HepG2 (cell line): ENCODE data around the gene ZNF563. TPM values are rescaled to one million over a fixed set of nuclear protein-coding genes. Genes with fewer than 3 reads are reported as not detected.

Experiments
- ASH2L ChIP-seq: fragments of 300-600, 200-600 bp; sonication (generic); IDR thresholded peaks from 2 replicates; pipeline ENCODE4 v1.7.0; 2017; ENCODE audit warnings: low read depth, mild to moderate bottlenecking, moderate library complexity, mixed read lengths, low read length; ENCODE audit not compliant: insufficient read length
- BCL3 ChIP-seq: sonication (generic); formaldehyde crosslinking; IDR thresholded peaks from 2 replicates; pipeline ENCODE4 v1.5.1; 2020; ENCODE audit warnings: mild to moderate bottlenecking, missing genetic modification reagents, moderate library complexity
- ELF1 ChIP-seq: sonication (generic); formaldehyde crosslinking; IDR thresholded peaks from 2 replicates; pipeline ENCODE4 v1.4.0; 2020; ENCODE audit warnings: missing genetic modification reagents
- ESRRA ChIP-seq: sonication (generic); formaldehyde crosslinking; IDR thresholded peaks from 2 replicates; pipeline ENCODE4 v1.5.1; 2020; ENCODE audit warnings: mild to moderate bottlenecking, low read depth, missing genetic modification reagents
- FOXA1 ChIP-seq, 2 experiments: fragments of 450-650 bp in 1 of 2; sonication (generic) in 1 of 2; formaldehyde crosslinking in 1 of 2; IDR thresholded peaks; 2 replicates each; pipeline versions ENCODE4 v1.4.0 to v1.6.1; 2016 to 2020; ENCODE audit warnings: missing genetic modification reagents in 1 of 2
- HOXA3 ChIP-seq: sonication (generic); formaldehyde crosslinking; IDR thresholded peaks from 2 replicates; pipeline ENCODE4 v1.5.0; 2020; ENCODE audit warnings: missing genetic modification reagents
- IRF2 ChIP-seq: IDR thresholded peaks from 2 replicates; pipeline ENCODE4 v1.6.1; 2018; ENCODE audit warnings: missing genetic modification reagents, missing compliant biosample characterization
- KAT8 ChIP-seq: IDR thresholded peaks from 2 replicates; pipeline ENCODE4 v1.6.1; 2016; ENCODE audit warnings: missing genetic modification reagents, missing compliant biosample characterization
- KDM4B ChIP-seq: sonication (generic); formaldehyde crosslinking; IDR thresholded peaks from 2 replicates; pipeline ENCODE4 v1.4.0; 2020; ENCODE audit warnings: missing genetic modification reagents
- MATR3 ChIP-seq: sonication (generic); formaldehyde crosslinking; IDR thresholded peaks from 2 replicates; pipeline ENCODE4 v1.4.0; 2020; ENCODE audit warnings: missing genetic modification reagents
- MED1 ChIP-seq: sonication (generic); formaldehyde crosslinking; IDR thresholded peaks from 2 replicates; pipeline ENCODE4 v1.4.0; 2020; ENCODE audit warnings: missing genetic modification reagents
- MXD4 ChIP-seq: IDR thresholded peaks from 2 replicates; pipeline ENCODE4 v1.6.1; 2016; ENCODE audit warnings: mild to moderate bottlenecking, missing biosample characterization, missing genetic modification reagents
- NFYC ChIP-seq: IDR thresholded peaks from 2 replicates; pipeline ENCODE4 v1.6.1; 2016; ENCODE audit warnings: missing genetic modification reagents, missing compliant biosample characterization
- NR2C2 ChIP-seq: sonication (generic); formaldehyde crosslinking; IDR thresholded peaks from 2 replicates; pipeline ENCODE4 v1.4.0; 2020; ENCODE audit warnings: missing genetic modification reagents, mild to moderate bottlenecking, moderate library complexity, borderline replicate concordance
- RBFOX2 ChIP-seq: fragments of 200-400 bp; formaldehyde crosslinking; IDR thresholded peaks from 2 replicates; pipeline ENCODE4 v1.6.1; 2017; ENCODE audit warnings: low read depth, mild to moderate bottlenecking, low read length
- RBM22 ChIP-seq: fragments of 200-400 bp; formaldehyde crosslinking; optimal IDR thresholded peaks from 2 replicates; pipeline ENCODE3; 2017; ENCODE audit warnings: mild to moderate bottlenecking, low read length, moderate library complexity
- SP1 ChIP-seq, 2 experiments: fragments of 450-650 bp in 1 of 2; sonication (generic) in 1 of 2; formaldehyde crosslinking in 1 of 2; IDR thresholded peaks; 2 replicates each; pipeline versions ENCODE4 v1.4.0 to v1.6.1; 2016 to 2020; ENCODE audit warnings: missing genetic modification reagents in 1 of 2
- SP2 ChIP-seq: sonication (generic); formaldehyde crosslinking; IDR thresholded peaks from 2 replicates; pipeline ENCODE4 v1.5.1; 2020; ENCODE audit warnings: mild to moderate bottlenecking, missing genetic modification reagents
- ZNF350 ChIP-seq: sonication (generic); formaldehyde crosslinking; IDR thresholded peaks from 2 replicates; pipeline ENCODE4 v1.4.0; 2020; ENCODE audit warnings: mild to moderate bottlenecking, low read depth, missing genetic modification reagents, borderline replicate concordance
- ZNF414 ChIP-seq: sonication (generic); formaldehyde crosslinking; IDR thresholded peaks from 2 replicates; pipeline ENCODE4 v1.5.0; 2020; ENCODE audit warnings: missing genetic modification reagents
- ZNF672 ChIP-seq: sonication (generic); formaldehyde crosslinking; IDR thresholded peaks from 2 replicates; pipeline ENCODE4 v1.8.1; 2022; ENCODE audit warnings: missing genetic modification reagents
- ZNF75D ChIP-seq: sonication (generic); formaldehyde crosslinking; IDR thresholded peaks from 2 replicates; pipeline ENCODE4 v1.8.1; 2023; ENCODE audit warnings: missing genetic modification reagents, mild to moderate bottlenecking, borderline replicate concordance
- ZSCAN9 ChIP-seq: IDR thresholded peaks from 2 replicates; pipeline ENCODE4 v1.6.1; 2016; ENCODE audit warnings: borderline replicate concordance
- polyA plus RNA-seq, 8 experiments: library from polyadenylated mRNA; depleted of rRNA in 3 of 8; stranded (reverse) in 7 of 8; unstranded in 1 of 8; fragments of >200 nt; fragmentation: Illumina TruSeq in 4 of 8; extraction: Trizol in 4 of 8; gene quantifications; 2 replicates each; pipeline versions ENCODE4 v1.2.1 to v1.2.3, GENCODE V29; 2011 to 2016; ENCODE audit warnings: low read depth in 4 of 8, missing spikeins in 1 of 8, mixed read lengths in 1 of 8; ENCODE audit not compliant: insufficient read depth in 1 of 8
- total RNA-seq, 5 experiments: library from RNA; depleted of rRNA; stranded (reverse); fragments of >200 nt; fragmentation: Illumina TruSeq; extraction: Trizol; gene quantifications; 2 replicates each; pipeline ENCODE4 v1.2.3, GENCODE V29; 2016; ENCODE audit warnings: low read depth in 1 of 5
- TF ChIP-seq, protein P1 (sequence below): conservative IDR thresholded peaks from 2 replicates; pipeline ENCODE4 v1.6.1; 2018; ENCODE audit warnings: missing genetic modification reagents
- TF ChIP-seq, protein P2 (sequence below): sonication (generic); formaldehyde crosslinking; IDR thresholded peaks from 2 replicates; pipeline ENCODE4 v1.9.0; 2022; ENCODE audit warnings: missing genetic modification reagents, mild to moderate bottlenecking, borderline replicate concordance

Gene ZNF563
- total and polyA plus RNA-seq, 2 of the 13 experiments (the other 11 are each of a cell fraction or from before 2014, with no cell fraction given): 7.5 to 19.5 TPM

DNA sequence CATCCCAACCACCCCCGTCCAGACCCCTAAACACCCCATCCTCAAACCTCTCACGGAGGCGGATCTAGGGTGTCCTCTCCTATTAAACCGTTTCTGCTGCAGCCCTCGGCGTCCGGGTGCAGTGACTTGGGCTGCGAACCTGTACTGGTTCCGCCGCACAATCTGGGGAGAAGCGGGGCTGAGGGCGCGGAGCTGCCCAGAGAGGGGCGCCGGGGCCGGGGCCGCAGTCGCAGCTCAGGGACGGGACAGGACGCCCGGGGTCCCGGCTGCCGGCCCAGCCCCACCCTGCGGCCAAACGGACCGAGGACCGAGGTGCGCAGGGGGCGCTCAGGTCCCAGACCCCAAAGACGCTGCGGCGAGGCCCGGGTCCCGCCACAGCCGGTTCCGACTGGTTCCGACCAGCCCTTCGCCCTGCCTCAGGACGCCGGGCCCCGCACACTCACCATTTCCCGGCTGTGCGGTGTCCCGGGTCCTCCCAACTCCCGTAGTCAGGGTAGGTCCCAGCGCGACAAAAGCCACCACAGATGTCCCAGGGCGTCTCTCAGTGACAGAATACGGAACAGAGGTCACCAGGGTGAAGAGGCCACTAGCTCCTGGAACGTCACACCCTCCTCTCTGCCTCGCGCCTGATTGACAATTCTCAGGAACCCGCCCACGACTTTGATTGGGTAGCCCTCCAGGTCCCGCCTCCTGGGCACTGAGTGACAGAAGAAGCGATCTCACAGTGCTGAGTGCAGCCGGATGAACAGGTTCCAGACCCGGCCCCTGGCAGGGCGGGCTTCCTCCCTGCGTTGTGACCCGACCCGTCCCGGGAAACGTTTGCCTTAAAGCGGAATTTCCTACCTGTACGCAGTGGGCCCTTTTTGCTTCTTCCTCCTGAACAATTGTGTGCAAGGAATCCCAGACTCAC, 38.9 kb downstream of the ZNF563 start, which contains the start of gene ZNF44 (continued):
- TF ChIP-seq, protein P1, sequence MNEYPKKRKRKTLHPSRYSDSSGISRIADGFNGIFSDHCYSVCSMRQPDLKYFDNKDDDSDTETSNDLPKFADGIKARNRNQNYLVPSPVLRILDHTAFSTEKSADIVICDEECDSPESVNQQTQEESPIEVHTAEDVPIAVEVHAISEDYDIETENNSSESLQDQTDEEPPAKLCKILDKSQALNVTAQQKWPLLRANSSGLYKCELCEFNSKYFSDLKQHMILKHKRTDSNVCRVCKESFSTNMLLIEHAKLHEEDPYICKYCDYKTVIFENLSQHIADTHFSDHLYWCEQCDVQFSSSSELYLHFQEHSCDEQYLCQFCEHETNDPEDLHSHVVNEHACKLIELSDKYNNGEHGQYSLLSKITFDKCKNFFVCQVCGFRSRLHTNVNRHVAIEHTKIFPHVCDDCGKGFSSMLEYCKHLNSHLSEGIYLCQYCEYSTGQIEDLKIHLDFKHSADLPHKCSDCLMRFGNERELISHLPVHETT (CRISPR knock-in tag): no peak
- TF ChIP-seq SP2 (CRISPR knock-in tag) (peak; percentile 92), NR2C2 (CRISPR knock-in tag) (peak; percentile 88), NFYC (CRISPR knock-in tag) (peak; percentile 96), KAT8 (CRISPR knock-in tag) (peak; percentile 88), MXD4 (no peak), ZNF414 (CRISPR knock-in tag) (peak; percentile 35; the same call in 1 of the 2 replicates), HOXA3 (CRISPR knock-in tag) (peak; percentile 58; the same call in 1 of the 2 replicates), RBFOX2 (peak; percentile 90), ELF1 (CRISPR knock-in tag) (peak; percentile 62), FOXA1 (IDR thresholded peaks at IDR 0.05) (no peak), FOXA1 (CRISPR knock-in tag; IDR thresholded peaks at IDR 0.05) (no peak), MED1 (CRISPR knock-in tag) (peak; percentile 63), BCL3 (CRISPR knock-in tag) (peak; percentile 69; the same call in 1 of the 2 replicates), KDM4B (CRISPR knock-in tag) (no peak; the same call in 1 of the 2 replicates), IRF2 (CRISPR knock-in tag) (no peak; the same call in 1 of the 2 replicates), ZSCAN9 (CRISPR knock-in tag) (0 out of 2 replicates have a peak, but pooled peaks have one; percentile 35), RBM22 (peak; percentile 59), ESRRA (peak; percentile 23; the same call in 1 of the 2 replicates), ZNF350 (CRISPR knock-in tag) (peak; percentile 73), MATR3 (CRISPR knock-in tag) (no peak), ASH2L (peak; percentile 48), ZNF672 (0 out of 2 replicates have a peak, but pooled peaks have one; percentile 49), SP1 (IDR thresholded peaks at IDR 0.05) (no peak), SP1 (CRISPR knock-in tag; IDR thresholded peaks at IDR 0.05) (peak; percentile 63; the same call in 1 of the 2 replicates), ZNF75D (no peak)
- TF ChIP-seq, protein P2, sequence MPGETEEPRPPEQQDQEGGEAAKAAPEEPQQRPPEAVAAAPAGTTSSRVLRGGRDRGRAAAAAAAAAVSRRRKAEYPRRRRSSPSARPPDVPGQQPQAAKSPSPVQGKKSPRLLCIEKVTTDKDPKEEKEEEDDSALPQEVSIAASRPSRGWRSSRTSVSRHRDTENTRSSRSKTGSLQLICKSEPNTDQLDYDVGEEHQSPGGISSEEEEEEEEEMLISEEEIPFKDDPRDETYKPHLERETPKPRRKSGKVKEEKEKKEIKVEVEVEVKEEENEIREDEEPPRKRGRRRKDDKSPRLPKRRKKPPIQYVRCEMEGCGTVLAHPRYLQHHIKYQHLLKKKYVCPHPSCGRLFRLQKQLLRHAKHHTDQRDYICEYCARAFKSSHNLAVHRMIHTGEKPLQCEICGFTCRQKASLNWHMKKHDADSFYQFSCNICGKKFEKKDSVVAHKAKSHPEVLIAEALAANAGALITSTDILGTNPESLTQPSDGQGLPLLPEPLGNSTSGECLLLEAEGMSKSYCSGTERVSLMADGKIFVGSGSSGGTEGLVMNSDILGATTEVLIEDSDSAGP (CRISPR knock-in tag): peak; percentile 99
